ENCODE results near the gene GOLGA1. TPM values are rescaled to one million over a fixed set of nuclear protein-coding genes. Genes with fewer than 3 reads are reported as not detected.

The GOLGA1 gene
- total and polyA plus RNA-seq, 2 of the 13 experiments (the other 11 are each of a cell fraction or from before 2014, with no cell fraction given), result 12.7 to 15.9 TPM

DNA sequence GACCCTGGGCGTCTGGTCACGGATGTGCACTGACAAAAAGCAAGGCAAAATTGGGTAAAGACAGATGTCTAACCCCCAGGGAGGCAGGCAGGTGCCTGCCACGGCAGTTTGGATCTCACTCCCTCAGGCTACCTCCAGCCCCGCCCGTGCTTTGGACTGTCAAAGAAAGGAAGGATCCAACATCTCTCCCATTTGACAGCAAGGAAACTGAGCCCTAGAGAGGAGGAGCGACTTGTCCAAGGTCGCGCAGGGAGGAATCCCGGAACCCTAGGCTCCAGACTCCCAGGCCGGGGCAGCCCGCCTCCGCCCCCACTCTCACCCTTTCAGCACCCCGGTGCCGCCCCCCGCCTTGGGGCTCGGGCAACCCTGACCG, 376 bp downstream of the GOLGA1 start (continued):
- TF ChIP-seq ZNF629 (CRISPR knock-in tag; conservative IDR thresholded peaks at IDR 0.05), result peak; percentile 89
- no peak for TF ChIP-seq ZNF670 (CRISPR knock-in tag; IDR thresholded peaks at IDR 0.05; ENCODE audit: borderline replicate concordance)
- no peak for TF ChIP-seq ZNF468 (CRISPR knock-in tag; IDR thresholded peaks at IDR 0.05)
- TF ChIP-seq ZNF850 (CRISPR knock-in tag; conservative IDR thresholded peaks at IDR 0.05), result peak; percentile 38
- TF ChIP-seq HIVEP1 (CRISPR knock-in tag; IDR thresholded peaks at IDR 0.05), result 0 out of 2 replicates have a peak, but pooled peaks have one; percentile 60
- TF ChIP-seq ZNF543 (CRISPR knock-in tag; IDR thresholded peaks at IDR 0.05), result no peak
- TF ChIP-seq ESRRA (CRISPR knock-in tag; IDR thresholded peaks at IDR 0.05; ENCODE audit: low read depth), result no peak
- TF ChIP-seq ZNF713 (CRISPR knock-in tag; IDR thresholded peaks at IDR 0.05), result 0 out of 2 replicates have a peak, but pooled peaks have one; percentile 31
- 0 out of 2 replicates have a peak, but pooled peaks have one; percentile 7 for TF ChIP-seq ZSCAN29 (CRISPR knock-in tag; conservative IDR thresholded peaks at IDR 0.05)
- no peak for TF ChIP-seq ATRX (CRISPR knock-in tag; IDR thresholded peaks at IDR 0.05; ENCODE audit: borderline replicate concordance)
- no peak for TF ChIP-seq HNF4A (CRISPR knock-in tag; IDR thresholded peaks at IDR 0.05)
- TF ChIP-seq DR1 (CRISPR knock-in tag; IDR thresholded peaks at IDR 0.05), result no peak
- peak; percentile 3; the same call in 1 of the 2 replicates for TF ChIP-seq ZNF776 (CRISPR knock-in tag; IDR thresholded peaks at IDR 0.05)
- TF ChIP-seq PRMT3 (CRISPR knock-in tag; IDR thresholded peaks at IDR 0.05; ENCODE audit: borderline replicate concordance, low read depth), result no peak
- TF ChIP-seq JARID2 (CRISPR knock-in tag; IDR thresholded peaks at IDR 0.05; ENCODE audit: insufficient replicate concordance), result peak; percentile 12
- no peak for TF ChIP-seq NFIC (IDR thresholded peaks at IDR 0.05; ENCODE audit: low read length)
- no peak for TF ChIP-seq ZNF772 (CRISPR knock-in tag; IDR thresholded peaks at IDR 0.05)
- TF ChIP-seq ZNF781 (CRISPR knock-in tag; IDR thresholded peaks at IDR 0.05; ENCODE audit: borderline replicate concordance, not compliant biosample characterization), result peak; percentile 26
- TF ChIP-seq KDM4B (CRISPR knock-in tag; IDR thresholded peaks at IDR 0.05), result no peak
- TF ChIP-seq, protein P1, sequence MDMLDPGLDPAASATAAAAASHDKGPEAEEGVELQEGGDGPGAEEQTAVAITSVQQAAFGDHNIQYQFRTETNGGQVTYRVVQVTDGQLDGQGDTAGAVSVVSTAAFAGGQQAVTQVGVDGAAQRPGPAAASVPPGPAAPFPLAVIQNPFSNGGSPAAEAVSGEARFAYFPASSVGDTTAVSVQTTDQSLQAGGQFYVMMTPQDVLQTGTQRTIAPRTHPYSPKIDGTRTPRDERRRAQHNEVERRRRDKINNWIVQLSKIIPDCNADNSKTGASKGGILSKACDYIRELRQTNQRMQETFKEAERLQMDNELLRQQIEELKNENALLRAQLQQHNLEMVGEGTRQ (IDR thresholded peaks at IDR 0.05; ENCODE audit: low read depth, low read length), result no peak
- TF ChIP-seq, protein P1 (CRISPR knock-in tag; IDR thresholded peaks at IDR 0.05; ENCODE audit: borderline replicate concordance), result 0 out of 2 replicates have a peak, but pooled peaks have one; percentile 12
- TF ChIP-seq, protein P2, sequence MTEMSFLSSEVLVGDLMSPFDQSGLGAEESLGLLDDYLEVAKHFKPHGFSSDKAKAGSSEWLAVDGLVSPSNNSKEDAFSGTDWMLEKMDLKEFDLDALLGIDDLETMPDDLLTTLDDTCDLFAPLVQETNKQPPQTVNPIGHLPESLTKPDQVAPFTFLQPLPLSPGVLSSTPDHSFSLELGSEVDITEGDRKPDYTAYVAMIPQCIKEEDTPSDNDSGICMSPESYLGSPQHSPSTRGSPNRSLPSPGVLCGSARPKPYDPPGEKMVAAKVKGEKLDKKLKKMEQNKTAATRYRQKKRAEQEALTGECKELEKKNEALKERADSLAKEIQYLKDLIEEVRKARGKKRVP (CRISPR knock-in tag; IDR thresholded peaks at IDR 0.05), result 0 out of 4 replicates have a peak, but pooled peaks of 1 of the 2 experiments have one; percentile 6
- TF ChIP-seq SRY (CRISPR knock-in tag; IDR thresholded peaks at IDR 0.05), result peak; percentile 35; the same call in 1 of the 2 replicates
- no peak for TF ChIP-seq ZNF614 (CRISPR knock-in tag; IDR thresholded peaks at IDR 0.05; ENCODE audit: borderline replicate concordance)
- TF ChIP-seq PPARG (CRISPR knock-in tag; conservative IDR thresholded peaks at IDR 0.05), result no peak
- no peak for TF ChIP-seq MXD4 (CRISPR knock-in tag; IDR thresholded peaks at IDR 0.05)
- TF ChIP-seq KDM1A (CRISPR knock-in tag; IDR thresholded peaks at IDR 0.05), result peak; percentile 38; the same call in 1 of the 2 replicates
- peak; percentile 78; the same call in 1 of the 2 replicates for TF ChIP-seq ZNF761 (CRISPR knock-in tag; conservative IDR thresholded peaks at IDR 0.05)
- 0 out of 2 replicates have a peak, but pooled peaks have one; percentile 31 for TF ChIP-seq MEIS1 (CRISPR knock-in tag; IDR thresholded peaks at IDR 0.05; ENCODE audit: borderline replicate concordance)
- no peak for TF ChIP-seq TCF7L2 (IDR thresholded peaks at IDR 0.05; ENCODE audit: low read depth, low read length)
- TF ChIP-seq ZNF263 (CRISPR knock-in tag; IDR thresholded peaks at IDR 0.05), result peak; percentile 91

Measured in HepG2 (cell line).